ENCODE measurements around the gene ACSL1.

DNA sequence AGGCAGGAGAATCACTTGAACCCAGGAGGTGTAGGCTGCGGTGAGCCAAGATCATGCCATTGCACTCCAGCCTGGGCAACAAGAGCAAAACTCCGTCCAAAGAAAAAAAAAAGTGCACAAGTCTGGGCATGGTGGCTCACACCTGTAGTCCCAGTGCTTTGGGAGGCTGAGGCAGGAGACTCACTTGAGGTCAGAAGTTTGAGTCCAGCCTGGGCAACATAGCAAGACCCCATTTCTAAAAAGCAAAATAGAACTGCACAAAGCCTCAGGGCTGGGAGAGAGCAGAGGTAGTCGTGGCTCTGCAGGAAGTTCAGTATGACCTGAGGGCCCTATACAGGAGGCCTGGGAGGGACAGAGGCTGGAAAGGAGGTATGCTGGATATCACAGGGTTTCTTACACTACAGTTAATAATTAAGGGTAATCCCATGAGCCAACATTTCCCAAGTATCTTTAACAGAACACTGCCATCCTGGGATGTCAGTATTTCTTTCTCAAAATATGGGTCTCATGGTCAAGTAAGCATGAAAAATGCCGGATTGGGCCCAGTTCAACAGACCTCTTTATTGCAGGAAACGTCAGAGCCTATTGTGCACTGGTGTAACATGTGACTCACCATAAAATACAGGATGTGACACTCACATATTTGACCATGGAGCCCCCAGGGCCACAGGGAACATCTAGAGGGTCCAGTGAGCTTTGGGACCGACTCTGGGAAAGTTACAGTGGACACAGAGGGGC lies 37.8 kb downstream of the ACSL1 start:
- TF ChIP-seq, protein P1, sequence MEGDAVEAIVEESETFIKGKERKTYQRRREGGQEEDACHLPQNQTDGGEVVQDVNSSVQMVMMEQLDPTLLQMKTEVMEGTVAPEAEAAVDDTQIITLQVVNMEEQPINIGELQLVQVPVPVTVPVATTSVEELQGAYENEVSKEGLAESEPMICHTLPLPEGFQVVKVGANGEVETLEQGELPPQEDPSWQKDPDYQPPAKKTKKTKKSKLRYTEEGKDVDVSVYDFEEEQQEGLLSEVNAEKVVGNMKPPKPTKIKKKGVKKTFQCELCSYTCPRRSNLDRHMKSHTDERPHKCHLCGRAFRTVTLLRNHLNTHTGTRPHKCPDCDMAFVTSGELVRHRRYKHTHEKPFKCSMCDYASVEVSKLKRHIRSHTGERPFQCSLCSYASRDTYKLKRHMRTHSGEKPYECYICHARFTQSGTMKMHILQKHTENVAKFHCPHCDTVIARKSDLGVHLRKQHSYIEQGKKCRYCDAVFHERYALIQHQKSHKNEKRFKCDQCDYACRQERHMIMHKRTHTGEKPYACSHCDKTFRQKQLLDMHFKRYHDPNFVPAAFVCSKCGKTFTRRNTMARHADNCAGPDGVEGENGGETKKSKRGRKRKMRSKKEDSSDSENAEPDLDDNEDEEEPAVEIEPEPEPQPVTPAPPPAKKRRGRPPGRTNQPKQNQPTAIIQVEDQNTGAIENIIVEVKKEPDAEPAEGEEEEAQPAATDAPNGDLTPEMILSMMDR (IDR thresholded peaks at IDR 0.05; ENCODE audit: poor library complexity) = no peak
- TF ChIP-seq EZH2 (IDR thresholded peaks at IDR 0.05; ENCODE audit: borderline replicate concordance) (no peak), EZH2phosphoT487 (IDR thresholded peaks at IDR 0.05; ENCODE audit: low read depth, severe bottlenecking, unreplicated experiment) (no peak)

Data from hepatocyte (in vitro differentiated cells).